Brain microvascular endothelial cell (primary cell): ENCODE measurements around the gene LCN10.
A peak's percentile ranks its signal among the peaks of the same experiment; 100 is the strongest.
"Not testable (repeated sequence)": the region's sequence is repeated elsewhere in the genome, so short reads cannot be mapped to it uniquely, and the experiment has no call there.

Source experiments
- DNase-seq: peaks from one replicate; pipeline ENCODE4 v3.0.0-alpha.2; 2020
- H3K27ac ChIP-seq: fragments of 250-450 bp; sonication (Bioruptor Pico); 2 replicates; pipeline ENCODE4 v1.5.1; 2020; ENCODE audit warnings: mild to moderate bottlenecking, moderate library complexity
- H3K27me3 ChIP-seq: fragments of 250-450 bp; sonication (Bioruptor Pico); replicated peaks from 2 replicates; pipeline ENCODE4 v1.5.1; 2020; ENCODE audit warnings: mild to moderate bottlenecking
- H3K36me3 ChIP-seq: fragments of 250-450 bp; sonication (Bioruptor Pico); replicated peaks from 2 replicates; pipeline ENCODE4 v1.5.1; 2020; ENCODE audit warnings: mild to moderate bottlenecking
- H3K4me3 ChIP-seq: 2 replicates; pipeline ENCODE4 v1.5.1; 2011; ENCODE audit warnings: low read depth, mild to moderate bottlenecking, control low read depth, low read length, moderate library complexity
- CTCF ChIP-seq: IDR thresholded peaks from 2 replicates; pipeline ENCODE4 v1.5.1; 2011; ENCODE audit warnings: low read depth, mild to moderate bottlenecking, moderate library complexity, low read length, control low read depth, inconsistent platforms; ENCODE audit errors: missing control alignments
- in situ Hi-C: cut with HindIII; loops from 2 replicates; pipeline ENCODE4 v1.10.0; 2017; ENCODE audit warnings: low sequenced_read_pairs, low pct_ligation_motif_present

Gene LCN10

GRCh38 chr9:136773386-136774044 lies 30.8 kb upstream of the LCN10 start:
- no peak for TF ChIP-seq CTCF
- in situ Hi-C loops: no loop called here
- Histone ChIP-seq H3K27ac (no peak overlapping the region), H3K4me3 (no peak overlapping the region), H3K27me3 (no peaks in the 10 kb centered on the region), H3K36me3 (no peaks in the 10 kb centered on the region)
- no peak for DNase-seq

- DNase-seq: no peak
- Histone ChIP-seq H3K36me3 (no peaks in the 10 kb centered on the region), H3K27ac (no peak overlapping the region), H3K4me3 (no peak overlapping the region), H3K27me3 (no peaks in the 10 kb centered on the region)
- TF ChIP-seq CTCF: no peak
- in situ Hi-C loops: no loop called here
Observed at GRCh38 chr9:136771907-136772415, 29.2 kb upstream of the LCN10 start.

- in situ Hi-C loops: no loop called here
- no peak for DNase-seq
Observed at GRCh38 chr9:136769710-136770191, 27.0 kb upstream of the LCN10 start.

GRCh38 chr9:136766410-136767120 lies 23.8 kb upstream of the LCN10 start:
- DNase-seq: peak; percentile 47
- peak; percentile 15 for TF ChIP-seq CTCF
- not testable (repeated sequence) for H3K27ac ChIP-seq

More at GRCh38 chr9:136769710-136770191, 27.0 kb upstream of the LCN10 start:
- H3K36me3 ChIP-seq: no peaks in the 10 kb centered on the region
- no peaks in the 10 kb centered on the region for H3K27me3 ChIP-seq
- H3K4me3 ChIP-seq: no peak overlapping the region
- no peak overlapping the region for H3K27ac ChIP-seq
- peak; percentile 71 for TF ChIP-seq CTCF

GRCh38 chr9:136765745-136766409 lies 23.1 kb upstream of the LCN10 start:
- DNase-seq, H3K36me3 ChIP-seq, H3K4me3 ChIP-seq, H3K27ac ChIP-seq, in situ Hi-C loops, H3K27me3 ChIP-seq: not testable (repeated sequence)

More at GRCh38 chr9:136766410-136767120, 23.8 kb upstream of the LCN10 start:
- H3K36me3 ChIP-seq, H3K27me3 ChIP-seq, in situ Hi-C loops, H3K4me3 ChIP-seq: not testable (repeated sequence)

- no peak for DNase-seq
- no peak overlapping the region for H3K4me3 ChIP-seq
- in situ Hi-C loops: no loop called here
Observed at GRCh38 chr9:136765041-136765440, 22.3 kb upstream of the LCN10 start.

More at GRCh38 chr9:136765041-136765440, 22.3 kb upstream of the LCN10 start:
- TF ChIP-seq CTCF: no peak
- H3K27ac ChIP-seq: no peak overlapping the region
- no peaks in the 10 kb centered on the region for H3K36me3 ChIP-seq
- no peaks in the 10 kb centered on the region for H3K27me3 ChIP-seq
